HepG2 (cell line): Measurements from ENCODE around the gene INHBE. TPM values are rescaled to one million over a fixed set of nuclear protein-coding genes. Genes with fewer than 3 reads are reported as not detected.

Source experiments
- ATAC-seq: fragments of 200-7000 bp; cut with Tn5 transposase; 3 replicates; pipeline ENCODE4 v1.9.1; 2020; ENCODE audit warnings: mild to moderate bottlenecking, moderate library complexity
- BruUV-seq: library from RNA; stranded (reverse); fragments of 400-500 nt; replicated peaks from 2 replicates; lab custom pipeline; 2021; lab: Mats Ljungman, UMichigan
- CTCF ChIA-PET: fragments of 300-600 bp; formaldehyde crosslinking; extraction: SDS; loops from one replicate; lab custom pipeline; 2021; ENCODE audit warnings: low total read pairs, inconsistent platforms, low intra/inter-chr PET ratio; lab: Yijun Ruan, JAX
- POLR2A ChIA-PET: fragments of 350-600 bp; sonication (Branson Sonifier 250); formaldehyde crosslinking; loops from one replicate; lab custom pipeline; 2020; ENCODE audit warnings: antibody characterized with exemption, inconsistent platforms; lab: Yijun Ruan, JAX
- DNase-seq: peaks from one replicate; pipeline ENCODE4 v3.0.0-alpha.2; 2015; ENCODE audit warnings: low spot score
- FAIRE-seq: peaks from 3 replicates; lab custom pipeline; 2011; peaks lifted over from hg19 to GRCh38; lab: Jason Lieb, UNC
- H2AFZ ChIP-seq: one replicate; pipeline ENCODE4 v1.6.1; 2011; ENCODE audit warnings: low read length, inconsistent platforms
- H3K27ac ChIP-seq: fragments of 300-600 bp; 3 replicates; pipeline ENCODE4 v1.8.0; 2011; ENCODE audit warnings: mixed run types, mild to moderate bottlenecking, mixed read lengths, low read length, inconsistent platforms; ENCODE audit not compliant: insufficient read depth; ENCODE audit errors: extremely low read length
- H3K27me3 ChIP-seq, 2 experiments: fragments of 200-600 bp in 1 of 2; 2 replicates in 1 of 2; 3 replicates in 1 of 2; pipeline versions ENCODE4 v1.6.0 to v1.8.0; 2011; ENCODE audit warnings: low read length in 2 of 2, mild to moderate bottlenecking in 2 of 2, moderate library complexity in 2 of 2, inconsistent platforms in 1 of 2; ENCODE audit not compliant: insufficient read depth in 2 of 2, control insufficient read depth in 1 of 2
- H3K36me3 ChIP-seq, 2 experiments: fragments of 200-600 bp in 1 of 2; replicated peaks in 1 of 2; 2 replicates in 1 of 2; 3 replicates in 1 of 2; pipeline versions ENCODE4 v1.5.1 to v1.8.0; 2011; ENCODE audit warnings: low read length in 2 of 2, inconsistent platforms in 1 of 2; ENCODE audit not compliant: insufficient read depth in 2 of 2, control insufficient read depth in 1 of 2
- H3K4me1 ChIP-seq: 2 replicates; pipeline ENCODE4 v1.5.1; 2012; ENCODE audit warnings: low read length, inconsistent platforms; ENCODE audit not compliant: insufficient read depth
- H3K4me2 ChIP-seq: 2 replicates; pipeline ENCODE4 v1.6.0; 2011; ENCODE audit warnings: low read depth, low read length, inconsistent platforms
- H3K4me3 ChIP-seq, 3 experiments: fragments of 200-600 bp in 1 of 3; sonication (generic), shearing (Covaris generic) in 1 of 3; replicated peaks in 1 of 3; 2 replicates each; pipeline ENCODE4 v1.5.1; 2011 to 2016; ENCODE audit warnings: low read length in 3 of 3, inconsistent platforms in 2 of 3, low read depth in 2 of 3, mild to moderate bottlenecking in 2 of 3, control low read depth in 1 of 3, mixed read lengths in 1 of 3; ENCODE audit not compliant: insufficient read depth in 1 of 3
- H3K79me2 ChIP-seq: one replicate; pipeline ENCODE4 v1.6.1; 2011; ENCODE audit warnings: low read length, inconsistent platforms; ENCODE audit not compliant: insufficient read depth
- H3K9ac ChIP-seq: 2 replicates; pipeline ENCODE4 v1.6.0; 2011; ENCODE audit warnings: mild to moderate bottlenecking, low read depth, low read length, inconsistent platforms; ENCODE audit not compliant: insufficient read depth
- H3K9me3 ChIP-seq: 2 replicates; pipeline ENCODE4 v1.5.1; 2012; ENCODE audit warnings: mild to moderate bottlenecking, low read length
- H4K20me1 ChIP-seq: 2 replicates; pipeline ENCODE4 v1.6.0; 2011; ENCODE audit warnings: inconsistent platforms, mild to moderate bottlenecking, low read length, moderate library complexity; ENCODE audit not compliant: insufficient read depth
- MAF1 ChIP-seq: sonication (generic); formaldehyde crosslinking; IDR thresholded peaks from 2 replicates; pipeline ENCODE4 v1.5.0; 2020; ENCODE audit warnings: missing genetic modification reagents, borderline replicate concordance
- MLLT10 ChIP-seq: sonication (generic); formaldehyde crosslinking; IDR thresholded peaks from 2 replicates; pipeline ENCODE4 v1.4.0; 2020; ENCODE audit warnings: missing genetic modification reagents
- NRL ChIP-seq: sonication (generic); formaldehyde crosslinking; IDR thresholded peaks from 2 replicates; pipeline ENCODE4 v1.5.0; 2020; ENCODE audit warnings: missing genetic modification reagents, mild to moderate bottlenecking, moderate library complexity, borderline replicate concordance
- PPARG ChIP-seq: conservative IDR thresholded peaks from 2 replicates; pipeline ENCODE4 v1.6.1; 2016; ENCODE audit warnings: missing biosample characterization, missing genetic modification reagents
- REL ChIP-seq: sonication (generic); formaldehyde crosslinking; conservative IDR thresholded peaks from 2 replicates; pipeline ENCODE4 v1.8.0; 2022; ENCODE audit warnings: mild to moderate bottlenecking, missing genetic modification reagents, moderate library complexity
- ZMYM2 ChIP-seq: sonication (generic); formaldehyde crosslinking; IDR thresholded peaks from 2 replicates; pipeline ENCODE4 v1.8.0; 2022; ENCODE audit warnings: mild to moderate bottlenecking, missing genetic modification reagents
- ZNF644 ChIP-seq: IDR thresholded peaks from 2 replicates; pipeline ENCODE4 v1.6.1; 2016; ENCODE audit warnings: low read depth
- ZSCAN31 ChIP-seq: sonication (generic); formaldehyde crosslinking; IDR thresholded peaks from 2 replicates; pipeline ENCODE4 v1.5.0; 2020; ENCODE audit warnings: low read depth, mild to moderate bottlenecking, missing genetic modification reagents
- WGBS: methylation state at CpG from one replicate; pipeline ENCODE4 v1.1.6; 2017; ENCODE audit warnings: low lambda C conversion rate; 5-methylcytosine and 5-hydroxymethylcytosine counted together
- in situ Hi-C: cut with HindIII; loops from 2 replicates; pipeline ENCODE4 v1.10.0; 2017; ENCODE audit warnings: low pct_unique_long_range_greater_than_20kb; ENCODE audit not compliant: extremely low pct_ligation_motif_present
- intact Hi-C: fragments of 100-400 bp; cut with micrococcal nuclease; formaldehyde crosslinking; loops from one replicate; pipeline ENCODE4 v1.10.0; 2022; ENCODE audit not compliant: unreplicated experiment
- polyA plus RNA-seq, 8 experiments: library from polyadenylated mRNA; depleted of rRNA in 3 of 8; stranded (reverse) in 7 of 8; unstranded in 1 of 8; fragments of >200 nt; fragmentation: Illumina TruSeq in 4 of 8; extraction: Trizol in 4 of 8; gene quantifications; 2 replicates each; pipeline versions ENCODE4 v1.2.1 to v1.2.3, GENCODE V29; 2011 to 2016; ENCODE audit warnings: low read depth in 4 of 8, missing spikeins in 1 of 8, mixed read lengths in 1 of 8; ENCODE audit not compliant: insufficient read depth in 1 of 8
- total RNA-seq, 5 experiments: library from RNA; depleted of rRNA; stranded (reverse); fragments of >200 nt; fragmentation: Illumina TruSeq; extraction: Trizol; gene quantifications; 2 replicates each; pipeline ENCODE4 v1.2.3, GENCODE V29; 2016; ENCODE audit warnings: low read depth in 1 of 5
- TF ChIP-seq, protein P1 (sequence below): sonication (generic); formaldehyde crosslinking; IDR thresholded peaks from 2 replicates; pipeline ENCODE4 v1.4.0; 2020; ENCODE audit warnings: missing genetic modification reagents
- TF ChIP-seq, protein P2 (sequence below): sonication (generic); formaldehyde crosslinking; IDR thresholded peaks from 2 replicates; pipeline ENCODE4 v1.8.1; 2023; ENCODE audit warnings: mild to moderate bottlenecking, inconsistent platforms, moderate library complexity, missing genetic modification reagents, borderline replicate concordance
- TF ChIP-seq, protein P3 (sequence below): sonication (generic); formaldehyde crosslinking; IDR thresholded peaks from 2 replicates; pipeline ENCODE4 v1.4.0; 2020; ENCODE audit warnings: missing genetic modification reagents, mild to moderate bottlenecking, borderline replicate concordance
- TF ChIP-seq, protein P4 (sequence below): sonication (generic); formaldehyde crosslinking; conservative IDR thresholded peaks from 2 replicates; pipeline ENCODE4 v1.8.0; 2022; ENCODE audit warnings: mild to moderate bottlenecking, moderate library complexity, missing genetic modification reagents

Gene INHBE
- total and polyA plus RNA-seq, 2 of the 13 experiments (the other 11 are each of a cell fraction or from before 2014, with no cell fraction given): 17.0 to 32.0 TPM

DNA sequence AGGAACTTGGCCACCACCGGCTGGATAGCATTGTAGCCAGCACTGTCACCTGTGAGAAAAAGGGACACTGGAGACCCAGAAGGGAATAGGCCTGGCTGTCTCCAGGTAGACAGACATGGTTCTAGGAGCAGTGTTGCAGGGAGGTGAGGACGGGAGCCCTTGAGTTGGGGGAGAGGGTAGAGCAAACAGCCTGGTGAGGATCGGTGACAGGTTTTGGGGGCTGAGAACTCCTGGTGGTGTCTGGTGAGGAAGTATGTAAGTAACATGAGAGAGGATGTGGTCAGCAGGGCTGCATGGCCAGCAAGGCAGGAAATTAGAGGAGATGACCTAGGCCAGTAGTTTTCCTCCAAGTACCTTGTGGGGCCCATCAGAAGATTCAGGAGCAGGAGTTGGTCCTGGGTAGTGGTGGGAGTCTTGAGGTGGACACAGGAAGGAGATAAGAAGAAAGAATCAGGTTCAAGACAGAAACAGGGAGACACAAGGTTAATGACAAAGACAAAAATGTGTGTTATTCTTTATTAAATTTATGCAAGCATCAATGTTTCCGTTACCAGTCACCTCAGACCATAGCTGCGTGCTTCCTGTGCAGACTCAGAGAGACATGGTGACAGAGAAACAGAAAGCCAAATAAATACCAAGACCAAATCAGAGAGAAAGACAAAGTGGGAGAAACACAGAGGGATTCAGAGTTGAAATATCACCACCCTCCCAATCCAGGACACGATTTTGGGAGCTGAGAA is 24.4 kb downstream of the INHBE start, which contains the start of gene ARHGAP9:
TSS of gene ARHGAP9 (minus strand) at position 491 of the 740 bp plus-strand sequence. CDS start at position 31, 460 bp downstream.
- Histone ChIP-seq H3K27ac (no peak within 1 kb of the TSS), H3K9ac (no peak within 1 kb of the TSS), H4K20me1 (no peaks in the 10 kb centered on the region), H3K9me3 (no peaks in the 10 kb centered on the region), H2AFZ (no peak within 1 kb of the TSS), H3K36me3 (no peaks in the 10 kb centered on the region), H3K4me3 (no peak within 1 kb of the TSS), H3K27me3 (peaks cover 8 to 57% of the 10 kb centered on the region in 2 experiments), H3K4me1 (peaks cover 35% of the 10 kb centered on the region), H3K79me2 (no peaks in the 10 kb centered on the region), H3K4me2 (peak within 1 kb of the TSS; percentile 73; the same call in 1 of the 2 replicates)
- FAIRE-seq (no peak), DNase-seq (no peak), ATAC-seq (no peak)
- in situ Hi-C loops: no loop called here
- BruUV-seq: no TSS peak
- intact Hi-C loops: no loop called here
- WGBS: 31% methylated on average over 6 of the region's 6 CpGs
- ChIA-PET POLR2A (no interaction called here), CTCF (no interaction called here)
- TF ChIP-seq, protein P1, sequence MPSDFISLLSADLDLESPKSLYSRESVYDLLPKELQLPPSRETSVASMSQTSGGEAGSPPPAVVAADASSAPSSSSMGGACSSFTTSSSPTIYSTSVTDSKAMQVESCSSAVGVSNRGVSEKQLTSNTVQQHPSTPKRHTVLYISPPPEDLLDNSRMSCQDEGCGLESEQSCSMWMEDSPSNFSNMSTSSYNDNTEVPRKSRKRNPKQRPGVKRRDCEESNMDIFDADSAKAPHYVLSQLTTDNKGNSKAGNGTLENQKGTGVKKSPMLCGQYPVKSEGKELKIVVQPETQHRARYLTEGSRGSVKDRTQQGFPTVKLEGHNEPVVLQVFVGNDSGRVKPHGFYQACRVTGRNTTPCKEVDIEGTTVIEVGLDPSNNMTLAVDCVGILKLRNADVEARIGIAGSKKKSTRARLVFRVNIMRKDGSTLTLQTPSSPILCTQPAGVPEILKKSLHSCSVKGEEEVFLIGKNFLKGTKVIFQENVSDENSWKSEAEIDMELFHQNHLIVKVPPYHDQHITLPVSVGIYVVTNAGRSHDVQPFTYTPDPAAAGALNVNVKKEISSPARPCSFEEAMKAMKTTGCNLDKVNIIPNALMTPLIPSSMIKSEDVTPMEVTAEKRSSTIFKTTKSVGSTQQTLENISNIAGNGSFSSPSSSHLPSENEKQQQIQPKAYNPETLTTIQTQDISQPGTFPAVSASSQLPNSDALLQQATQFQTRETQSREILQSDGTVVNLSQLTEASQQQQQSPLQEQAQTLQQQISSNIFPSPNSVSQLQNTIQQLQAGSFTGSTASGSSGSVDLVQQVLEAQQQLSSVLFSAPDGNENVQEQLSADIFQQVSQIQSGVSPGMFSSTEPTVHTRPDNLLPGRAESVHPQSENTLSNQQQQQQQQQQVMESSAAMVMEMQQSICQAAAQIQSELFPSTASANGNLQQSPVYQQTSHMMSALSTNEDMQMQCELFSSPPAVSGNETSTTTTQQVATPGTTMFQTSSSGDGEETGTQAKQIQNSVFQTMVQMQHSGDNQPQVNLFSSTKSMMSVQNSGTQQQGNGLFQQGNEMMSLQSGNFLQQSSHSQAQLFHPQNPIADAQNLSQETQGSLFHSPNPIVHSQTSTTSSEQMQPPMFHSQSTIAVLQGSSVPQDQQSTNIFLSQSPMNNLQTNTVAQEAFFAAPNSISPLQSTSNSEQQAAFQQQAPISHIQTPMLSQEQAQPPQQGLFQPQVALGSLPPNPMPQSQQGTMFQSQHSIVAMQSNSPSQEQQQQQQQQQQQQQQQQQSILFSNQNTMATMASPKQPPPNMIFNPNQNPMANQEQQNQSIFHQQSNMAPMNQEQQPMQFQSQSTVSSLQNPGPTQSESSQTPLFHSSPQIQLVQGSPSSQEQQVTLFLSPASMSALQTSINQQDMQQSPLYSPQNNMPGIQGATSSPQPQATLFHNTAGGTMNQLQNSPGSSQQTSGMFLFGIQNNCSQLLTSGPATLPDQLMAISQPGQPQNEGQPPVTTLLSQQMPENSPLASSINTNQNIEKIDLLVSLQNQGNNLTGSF (CRISPR knock-in tag): no peak
- TF ChIP-seq, protein P2, sequence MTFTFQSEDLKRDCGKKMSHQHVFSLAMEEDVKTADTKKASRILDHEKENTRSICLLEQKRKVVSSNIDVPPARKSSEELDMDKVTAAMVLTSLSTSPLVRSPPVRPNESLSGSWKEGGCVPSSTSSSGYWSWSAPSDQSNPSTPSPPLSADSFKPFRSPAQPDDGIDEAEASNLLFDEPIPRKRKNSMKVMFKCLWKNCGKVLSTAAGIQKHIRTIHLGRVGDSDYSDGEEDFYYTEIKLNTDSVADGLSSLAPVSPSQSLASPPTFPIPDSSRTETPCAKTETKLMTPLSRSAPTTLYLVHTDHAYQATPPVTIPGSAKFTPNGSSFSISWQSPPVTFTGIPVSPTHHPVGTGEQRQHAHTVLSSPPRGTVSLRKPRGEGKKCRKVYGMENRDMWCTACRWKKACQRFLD (CRISPR knock-in tag): no peak
- TF ChIP-seq NRL (CRISPR knock-in tag): no peak
- TF ChIP-seq PPARG (CRISPR knock-in tag): no peak
- TF ChIP-seq MAF1 (CRISPR knock-in tag): no peak
- TF ChIP-seq, protein P3, sequence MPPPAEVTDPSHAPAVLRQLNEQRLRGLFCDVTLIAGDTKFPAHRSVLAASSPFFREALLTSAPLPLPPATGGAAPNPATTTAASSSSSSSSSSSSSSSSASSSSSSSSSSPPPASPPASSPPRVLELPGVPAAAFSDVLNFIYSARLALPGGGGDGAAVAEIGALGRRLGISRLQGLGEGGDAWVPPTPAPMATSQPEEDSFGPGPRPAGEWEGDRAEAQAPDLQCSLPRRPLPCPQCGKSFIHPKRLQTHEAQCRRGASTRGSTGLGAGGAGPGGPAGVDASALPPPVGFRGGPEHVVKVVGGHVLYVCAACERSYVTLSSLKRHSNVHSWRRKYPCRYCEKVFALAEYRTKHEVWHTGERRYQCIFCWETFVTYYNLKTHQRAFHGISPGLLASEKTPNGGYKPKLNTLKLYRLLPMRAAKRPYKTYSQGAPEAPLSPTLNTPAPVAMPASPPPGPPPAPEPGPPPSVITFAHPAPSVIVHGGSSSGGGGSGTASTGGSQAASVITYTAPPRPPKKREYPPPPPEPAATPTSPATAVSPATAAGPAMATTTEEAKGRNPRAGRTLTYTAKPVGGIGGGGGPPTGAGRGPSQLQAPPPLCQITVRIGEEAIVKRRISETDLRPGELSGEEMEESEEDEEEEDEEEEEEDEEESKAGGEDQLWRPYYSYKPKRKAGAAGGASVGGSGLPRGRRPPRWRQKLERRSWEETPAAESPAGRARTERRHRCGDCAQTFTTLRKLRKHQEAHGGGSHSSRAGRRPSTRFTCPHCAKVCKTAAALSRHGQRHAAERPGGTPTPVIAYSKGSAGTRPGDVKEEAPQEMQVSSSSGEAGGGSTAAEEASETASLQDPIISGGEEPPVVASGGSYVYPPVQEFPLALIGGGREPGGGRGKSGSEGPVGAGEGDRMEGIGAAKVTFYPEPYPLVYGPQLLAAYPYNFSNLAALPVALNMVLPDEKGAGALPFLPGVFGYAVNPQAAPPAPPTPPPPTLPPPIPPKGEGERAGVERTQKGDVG (CRISPR knock-in tag): no peak
- TF ChIP-seq ZNF644: no peak
- TF ChIP-seq, protein P4, sequence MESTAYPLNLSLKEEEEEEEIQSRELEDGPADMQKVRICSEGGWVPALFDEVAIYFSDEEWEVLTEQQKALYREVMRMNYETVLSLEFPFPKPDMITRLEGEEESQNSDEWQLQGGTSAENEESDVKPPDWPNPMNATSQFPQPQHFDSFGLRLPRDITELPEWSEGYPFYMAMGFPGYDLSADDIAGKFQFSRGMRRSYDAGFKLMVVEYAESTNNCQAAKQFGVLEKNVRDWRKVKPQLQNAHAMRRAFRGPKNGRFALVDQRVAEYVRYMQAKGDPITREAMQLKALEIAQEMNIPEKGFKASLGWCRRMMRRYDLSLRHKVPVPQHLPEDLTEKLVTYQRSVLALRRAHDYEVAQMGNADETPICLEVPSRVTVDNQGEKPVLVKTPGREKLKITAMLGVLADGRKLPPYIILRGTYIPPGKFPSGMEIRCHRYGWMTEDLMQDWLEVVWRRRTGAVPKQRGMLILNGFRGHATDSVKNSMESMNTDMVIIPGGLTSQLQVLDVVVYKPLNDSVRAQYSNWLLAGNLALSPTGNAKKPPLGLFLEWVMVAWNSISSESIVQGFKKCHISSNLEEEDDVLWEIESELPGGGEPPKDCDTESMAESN (CRISPR knock-in tag): no peak
- no peak for TF ChIP-seq ZSCAN31 (CRISPR knock-in tag)
- no peak for TF ChIP-seq REL (CRISPR knock-in tag)
- no peak for TF ChIP-seq ZMYM2
- no peak for TF ChIP-seq MLLT10 (CRISPR knock-in tag)
